ENCODE results near the gene TRPM3. TPM values are rescaled to one million over a fixed set of nuclear protein-coding genes. Genes with fewer than 3 reads are reported as not detected.

TRPM3 gene
- total and polyA plus RNA-seq, 2 donors (not counting 1 experiment from before 2014, with no cell fraction given) = not detected

GRCh38 chr9:71010258-71010657, 111.2 kb downstream of the TRPM3 start:
- Histone ChIP-seq H3K79me2 (ENCODE audit: control insufficient read depth, insufficient read depth, low read length) (no peaks in the 10 kb centered on the region), H3K9ac (ENCODE audit: low read length) (no peak overlapping the region), H3K27me3 (replicated peaks in 1 of 4; ENCODE audit: control extremely low read depth in 1 of 4, control insufficient read depth in 3 of 4, insufficient read depth in 4 of 4, low read length in 3 of 4) (no peaks in the 10 kb centered on the region), H3K9me3 (ENCODE audit: control extremely low read depth in 1 of 3, control insufficient read depth in 2 of 3, insufficient read depth in 1 of 3, low read length in 2 of 3) (peaks cover 0 to 4% (median under 1%) of the 10 kb centered on the region in 3 donors), H3K27ac (ENCODE audit: low read length in 2 of 2) (no peak overlapping the region), H3K4me2 (replicated peaks; ENCODE audit: low read depth, low read length, poor library complexity, severe bottlenecking) (no peak overlapping the region), H2AFZ (ENCODE audit: insufficient read depth, low read depth, low read length, poor library complexity, severe bottlenecking) (no peak overlapping the region), H3K4me1 (ENCODE audit: control insufficient read depth in 2 of 2, insufficient read depth in 2 of 2, low read length in 2 of 2) (no peaks in the 10 kb centered on the region), H4K20me1 (ENCODE audit: control insufficient read depth, insufficient read depth, low read length, poor library complexity, severe bottlenecking) (no peaks in the 10 kb centered on the region), H3K36me3 (replicated peaks in 1 of 2; ENCODE audit: control extremely low read depth in 1 of 2, control insufficient read depth in 1 of 2, extremely low read depth in 1 of 2, insufficient read depth in 2 of 2, low read length in 1 of 2) (no peaks in the 10 kb centered on the region), H3K4me3 (ENCODE audit: control extremely low read depth in 1 of 5, extremely low read depth in 1 of 5, insufficient read depth in 1 of 5, low read depth in 2 of 5, low read length in 4 of 5) (no peak overlapping the region)
- DNase-seq = no peak
- H3K4me1 Mint-ChIP-seq = no peaks in the 10 kb centered on the region
- intact Hi-C loops (cut with micrococcal nuclease) = no loop called here
- TF ChIP-seq EZH2 (IDR thresholded peaks at IDR 0.05; ENCODE audit: borderline replicate concordance, insufficient read depth, low read depth, low read length, poor library complexity, severe bottlenecking) (no peak), CTCF (IDR thresholded peaks at IDR 0.05) (no peak)
- ChIA-PET CTCF (no interaction called here), POLR2A (no interaction called here)
- no peak overlapping the region for H3K27ac Mint-ChIP-seq
- ATAC-seq (ENCODE audit: low read depth) = no peak
- no peaks in the 10 kb centered on the region for H3K27me3 Mint-ChIP-seq
- H3K9me3 Mint-ChIP-seq (ENCODE audit: insufficient read depth) = peaks cover 3% of the 10 kb centered on the region
- no peak overlapping the region for H3K4me3 Mint-ChIP-seq
- WGBS (ENCODE audit: insufficient coverage) = no CpG with 5 or more reads among the region's 3 CpGs

GRCh38 chr9:71005456-71005855, 116.0 kb downstream of the TRPM3 start:
- ChIA-PET POLR2A (no interaction called here), CTCF (no interaction called here)
- ATAC-seq (ENCODE audit: low read depth) (no peak), DNase-seq (no peak)
- intact Hi-C loops (cut with micrococcal nuclease) = no loop called here
- no peak for TF ChIP-seq EZH2 (IDR thresholded peaks at IDR 0.05; ENCODE audit: borderline replicate concordance, insufficient read depth, low read depth, low read length, poor library complexity, severe bottlenecking)
- TF ChIP-seq CTCF (IDR thresholded peaks at IDR 0.05) = no peak
- H3K4me3 ChIP-seq (ENCODE audit: control extremely low read depth in 1 of 5, extremely low read depth in 1 of 5, insufficient read depth in 1 of 5, low read depth in 2 of 5, low read length in 4 of 5) = no peak overlapping the region
- H3K4me2 ChIP-seq (replicated peaks; ENCODE audit: low read depth, low read length, poor library complexity, severe bottlenecking) = no peak overlapping the region
- no peaks in the 10 kb centered on the region for H3K27me3 ChIP-seq (replicated peaks in 1 of 4; ENCODE audit: control extremely low read depth in 1 of 4, control insufficient read depth in 3 of 4, insufficient read depth in 4 of 4, low read length in 3 of 4)
- no peak overlapping the region for H2AFZ ChIP-seq (ENCODE audit: insufficient read depth, low read depth, low read length, poor library complexity, severe bottlenecking)
- no peaks in the 10 kb centered on the region for H3K36me3 ChIP-seq (replicated peaks in 1 of 2; ENCODE audit: control extremely low read depth in 1 of 2, control insufficient read depth in 1 of 2, extremely low read depth in 1 of 2, insufficient read depth in 2 of 2, low read length in 1 of 2)
- no peaks in the 10 kb centered on the region for H3K79me2 ChIP-seq (ENCODE audit: control insufficient read depth, insufficient read depth, low read length)
- H3K4me1 ChIP-seq (ENCODE audit: control insufficient read depth in 2 of 2, insufficient read depth in 2 of 2, low read length in 2 of 2) = no peaks in the 10 kb centered on the region
- H3K9ac ChIP-seq (ENCODE audit: low read length) = no peak overlapping the region
- Mint-ChIP-seq H3K4me3 (no peak overlapping the region), H3K9me3 (ENCODE audit: insufficient read depth) (peaks cover 3% of the 10 kb centered on the region), H3K27ac (no peak overlapping the region), H3K4me1 (no peaks in the 10 kb centered on the region), H3K27me3 (no peaks in the 10 kb centered on the region)
- WGBS (ENCODE audit: insufficient coverage) = 100% methylated on average over 1 of the region's 2 CpGs
- H4K20me1 ChIP-seq (ENCODE audit: control insufficient read depth, insufficient read depth, low read length, poor library complexity, severe bottlenecking) = no peaks in the 10 kb centered on the region
- peaks cover 0 to 8% (median 7%) of the 10 kb centered on the region in 3 donors for H3K9me3 ChIP-seq (ENCODE audit: control extremely low read depth in 1 of 3, control insufficient read depth in 2 of 3, insufficient read depth in 1 of 3, low read length in 2 of 3)
- no peak overlapping the region for H3K27ac ChIP-seq (ENCODE audit: low read length in 2 of 2)
